Subcutaneous abdominal adipose tissue (tissue), 5 donors: ENCODE results near the gene UBXN2A.

Experiments
- H3K27ac ChIP-seq: one replicate; pipeline ENCODE4 v1.7.0; 2013; ENCODE audit warnings: low read depth, mild to moderate bottlenecking, inconsistent platforms, low read length, moderate library complexity
- H3K27me3 ChIP-seq, 5 donors: one replicate each; pipeline ENCODE4 v1.7.0; 2013; ENCODE audit warnings: low read length in 5 of 5, inconsistent platforms in 1 of 5; ENCODE audit not compliant: control insufficient read depth in 5 of 5, insufficient read depth in 4 of 5
- H3K36me3 ChIP-seq, 5 donors: one replicate each; pipeline ENCODE4 v1.7.0; 2013; ENCODE audit warnings: low read length in 5 of 5; ENCODE audit not compliant: control insufficient read depth in 5 of 5, insufficient read depth in 5 of 5
- H3K4me1 ChIP-seq, 5 donors: one replicate each; pipeline ENCODE4 v1.7.0; 2013; ENCODE audit warnings: low read length in 5 of 5, mild to moderate bottlenecking in 3 of 5, moderate library complexity in 1 of 5; ENCODE audit not compliant: control insufficient read depth in 5 of 5, insufficient read depth in 5 of 5
- H3K4me3 ChIP-seq, 5 donors: one replicate each; pipeline ENCODE4 v1.7.0; 2013; ENCODE audit warnings: low read length in 5 of 5, low read depth in 1 of 5
- H3K9ac ChIP-seq, 5 donors: one replicate each; pipeline ENCODE4 v1.7.0; 2013; ENCODE audit warnings: low read length in 5 of 5, mild to moderate bottlenecking in 4 of 5, moderate library complexity in 3 of 5
- H3K9me3 ChIP-seq, 5 donors: one replicate each; pipeline ENCODE4 v1.7.0; 2013; ENCODE audit warnings: low read length in 5 of 5; ENCODE audit not compliant: control insufficient read depth in 5 of 5
- donor health status: healthy.
- donor health status: healthy.
- donor health status: healthy.
- donor health status: healthy.
- donor health status: healthy.

Gene UBXN2A

DNA sequence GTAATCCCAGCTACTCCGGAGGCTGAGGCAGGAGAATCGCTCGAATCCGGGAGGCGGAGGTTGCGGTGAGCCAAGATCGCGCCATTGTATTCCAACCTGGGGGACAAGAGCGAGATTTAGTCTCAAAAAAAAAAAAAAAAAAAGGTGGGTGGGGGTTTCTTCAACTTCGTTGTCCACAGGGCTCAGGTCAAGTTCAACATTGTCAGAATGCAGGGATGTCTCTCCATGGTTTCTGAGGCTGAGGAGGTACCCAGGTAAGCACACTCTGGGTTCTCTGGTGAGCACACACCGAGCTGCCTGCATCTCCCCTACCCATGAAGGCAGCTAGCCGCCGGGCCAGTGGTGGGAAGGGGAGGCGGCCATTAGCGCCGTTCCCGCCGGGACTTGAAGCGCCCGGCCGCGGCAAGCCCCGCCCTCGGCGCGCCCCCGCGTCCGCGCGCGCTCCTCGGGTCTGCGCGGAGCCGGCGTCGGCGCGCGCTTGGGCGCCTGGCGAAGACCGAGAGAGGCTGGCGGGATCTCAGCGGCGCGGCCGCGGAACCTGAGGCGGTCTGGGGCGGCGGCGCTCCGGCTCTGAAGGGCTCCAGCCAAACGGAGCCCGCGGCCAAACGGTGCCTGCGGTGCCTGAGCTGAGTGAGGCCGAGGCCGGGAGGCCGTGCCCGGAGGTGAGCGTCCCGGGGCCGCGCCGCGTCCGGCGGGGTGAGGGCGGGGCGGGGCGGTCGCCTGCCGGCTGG, at the start of gene UBXN2A:
UBXN2A (plus strand) TSS at position 477 of the 731 bp plus-strand sequence. CDS start 17,852 bp downstream, outside the sequence.
- Histone ChIP-seq H3K27me3 (no peaks in the 10 kb centered on the region), H3K4me1 (peaks cover 2 to 33% (median 33%) of the 10 kb centered on the region in 5 donors), H3K4me3 (peak within 1 kb of the TSS; percentile 87 to 94 (median 91)), H3K36me3 (no peaks in the 10 kb centered on the region), H3K9me3 (no peaks in the 10 kb centered on the region), H3K9ac (peak within 1 kb of the TSS; percentile 79 to 90 (median 85)), H3K27ac (peak within 1 kb of the TSS; percentile 62)

GRCh38 chr2:23900133-23900532, 40.1 kb upstream of the UBXN2A start:
- H3K27ac ChIP-seq = peak overlapping the region; percentile 92
- H3K4me3 ChIP-seq = no peak overlapping the region
- peaks cover 3 to 37% (median 22%) of the 10 kb centered on the region in 5 donors for H3K4me1 ChIP-seq

GRCh38 chr2:23900541-23901322, 39.5 kb upstream of the UBXN2A start:
- Histone ChIP-seq H3K36me3 (no peaks in the 10 kb centered on the region), H3K27ac (peak overlapping the region; percentile 92), H3K27me3 (no peaks in the 10 kb centered on the region), H3K9ac (peak overlapping the region in 3 of 5 donors; percentile 1 to 59 (median 21)), H3K4me3 (peak overlapping the region in 2 of 5 donors; percentile 28 to 31), H3K4me1 (peaks cover 3 to 39% (median 25%) of the 10 kb centered on the region in 5 donors), H3K9me3 (no peaks in the 10 kb centered on the region)

More at GRCh38 chr2:23900133-23900532, 40.1 kb upstream of the UBXN2A start:
- H3K9me3 ChIP-seq = no peaks in the 10 kb centered on the region
- H3K27me3 ChIP-seq = no peaks in the 10 kb centered on the region
- peak overlapping the region in 1 of 5 donors; percentile 17 for H3K9ac ChIP-seq
- H3K36me3 ChIP-seq = no peaks in the 10 kb centered on the region

DNA sequence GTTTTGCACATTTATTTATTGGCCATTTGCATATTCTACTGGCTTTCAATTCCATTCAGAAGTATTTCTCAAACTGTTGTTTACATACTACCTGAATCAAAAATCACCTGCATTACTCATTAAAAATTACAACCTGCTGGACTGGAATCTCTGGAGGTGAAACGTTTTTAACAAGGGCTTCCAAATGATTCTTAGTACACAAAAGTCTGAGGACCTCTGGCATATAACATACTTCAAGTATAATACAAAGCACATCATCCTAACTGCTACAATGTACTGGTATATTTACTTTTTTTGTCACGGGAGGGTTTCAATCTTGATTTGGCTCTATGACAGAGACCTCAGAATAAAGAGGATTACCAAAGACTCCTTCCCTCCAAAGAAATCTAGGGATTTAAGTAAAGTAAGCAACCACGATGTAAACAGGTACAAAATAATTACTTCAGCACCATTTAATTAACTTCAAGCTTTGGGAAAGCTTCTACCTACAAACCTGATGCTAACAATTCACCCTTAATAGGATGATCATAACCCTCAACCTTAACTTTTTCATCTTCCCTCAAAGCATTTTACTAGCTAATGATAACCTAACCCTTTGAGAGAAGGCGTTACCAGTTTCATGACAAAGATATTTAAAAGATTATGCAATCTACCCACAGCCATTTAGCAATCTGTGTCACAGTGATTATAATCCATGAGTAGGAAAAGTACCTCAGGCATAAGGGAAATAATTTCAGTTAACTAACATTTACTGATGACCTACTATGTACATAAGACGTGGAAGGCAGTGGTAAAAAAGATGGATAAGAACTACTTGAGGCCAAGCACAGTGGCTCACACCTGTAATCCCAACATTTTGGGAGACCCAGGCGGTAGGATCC, 38.1 kb upstream of the UBXN2A start:
- H3K36me3 ChIP-seq = no peaks in the 10 kb centered on the region
- H3K27me3 ChIP-seq = no peaks in the 10 kb centered on the region
- no peak overlapping the region for H3K27ac ChIP-seq
- no peaks in the 10 kb centered on the region for H3K9me3 ChIP-seq
- H3K4me3 ChIP-seq = no peak overlapping the region
- no peak overlapping the region for H3K9ac ChIP-seq
- peaks cover 3 to 39% (median 25%) of the 10 kb centered on the region in 5 donors for H3K4me1 ChIP-seq

DNA sequence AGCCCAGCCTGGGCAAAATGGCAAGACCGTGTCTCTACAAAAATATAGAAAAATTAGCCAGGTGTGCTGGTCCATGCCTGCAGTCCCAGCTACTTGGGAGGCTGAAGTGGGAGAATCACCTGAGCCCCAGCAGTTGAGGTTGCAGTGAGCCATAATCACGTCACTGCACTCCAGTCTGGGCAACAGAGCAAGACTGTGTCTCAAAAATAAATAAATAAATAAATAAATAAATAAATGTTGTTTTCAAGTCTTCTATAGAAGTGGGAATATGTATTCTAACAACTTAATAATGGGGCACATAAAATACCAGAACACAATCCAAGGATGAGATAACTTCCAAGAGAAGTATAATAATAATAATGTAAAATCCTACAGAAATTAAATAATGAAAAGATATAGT, 37.2 kb upstream of the UBXN2A start:
- Histone ChIP-seq H3K27me3 (no peaks in the 10 kb centered on the region), H3K9ac (no peak overlapping the region), H3K4me3 (no peak overlapping the region), H3K27ac (no peak overlapping the region), H3K4me1 (peaks cover 3 to 39% (median 25%) of the 10 kb centered on the region in 5 donors), H3K9me3 (no peaks in the 10 kb centered on the region), H3K36me3 (no peaks in the 10 kb centered on the region)

DNA sequence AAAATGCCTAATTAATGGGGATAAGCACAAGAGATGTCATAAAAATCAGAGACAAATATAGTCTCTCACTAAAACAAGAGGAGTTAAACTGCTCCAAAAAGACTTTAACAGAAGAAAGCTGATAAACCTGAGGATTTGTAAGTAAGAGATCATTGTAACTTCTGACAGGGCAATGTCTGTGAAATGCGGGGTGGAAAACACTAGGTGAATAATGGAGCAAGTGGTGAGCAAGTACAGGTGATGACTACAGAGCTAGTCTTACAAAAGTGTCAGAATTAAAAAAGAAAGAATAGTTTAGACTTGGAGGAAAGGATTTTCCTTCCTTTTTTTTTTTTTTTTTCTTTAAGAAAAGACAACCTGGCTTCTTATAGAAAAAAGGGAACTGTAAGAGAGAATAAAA, 36.0 kb upstream of the UBXN2A start:
- Histone ChIP-seq H3K27ac (no peak overlapping the region), H3K9me3 (no peaks in the 10 kb centered on the region), H3K36me3 (no peaks in the 10 kb centered on the region), H3K27me3 (no peaks in the 10 kb centered on the region), H3K9ac (peak overlapping the region in 1 of 5 donors; percentile 60), H3K4me1 (peaks cover 3 to 39% (median 25%) of the 10 kb centered on the region in 5 donors), H3K4me3 (no peak overlapping the region)

- H3K27ac ChIP-seq = no peak overlapping the region
- no peak overlapping the region for H3K4me3 ChIP-seq
- H3K4me1 ChIP-seq = peaks cover 3 to 39% (median 25%) of the 10 kb centered on the region in 5 donors
- peak overlapping the region in 1 of 5 donors; percentile 60 for H3K9ac ChIP-seq
- H3K36me3 ChIP-seq = no peaks in the 10 kb centered on the region
- no peaks in the 10 kb centered on the region for H3K27me3 ChIP-seq
- H3K9me3 ChIP-seq = no peaks in the 10 kb centered on the region
These were observed 35.6 kb upstream of the UBXN2A start for GRCh38 chr2:23904692-23905091.

GRCh38 chr2:23905155-23905554, 35.1 kb upstream of the UBXN2A start:
- no peaks in the 10 kb centered on the region for H3K36me3 ChIP-seq
- no peaks in the 10 kb centered on the region for H3K9me3 ChIP-seq
- no peaks in the 10 kb centered on the region for H3K27me3 ChIP-seq
- no peak overlapping the region for H3K4me3 ChIP-seq
- no peak overlapping the region for H3K27ac ChIP-seq
- H3K4me1 ChIP-seq = peaks cover 3 to 39% (median 25%) of the 10 kb centered on the region in 5 donors
- H3K9ac ChIP-seq = no peak overlapping the region

GRCh38 chr2:23912054-23912453, 28.2 kb upstream of the UBXN2A start:
- Histone ChIP-seq H3K36me3 (no peaks in the 10 kb centered on the region), H3K27ac (no peak overlapping the region), H3K4me1 (peaks cover 0 to 14% (median 10%) of the 10 kb centered on the region in 5 donors), H3K9ac (no peak overlapping the region), H3K9me3 (no peaks in the 10 kb centered on the region), H3K27me3 (no peaks in the 10 kb centered on the region), H3K4me3 (no peak overlapping the region)
